Smooth muscle cell (in vitro differentiated cells): ENCODE results near the gene SLC22A16. TPM values are rescaled to one million over a fixed set of nuclear protein-coding genes. Genes with fewer than 3 reads are reported as not detected.
"Not testable (repeated sequence)": the region's sequence is repeated elsewhere in the genome, so short reads cannot be mapped to it uniquely, and the experiment has no call there.

Experiments
- DNase-seq: peaks from one replicate; lab custom pipeline; 2025; ENCODE audit not compliant: unreplicated experiment; lab: John Stamatoyannopoulos, UW
- H2AFZ ChIP-seq: fragments of 200-600 bp; sonication (generic); 2 replicates; pipeline ENCODE4 v1.6.0; 2016; ENCODE audit warnings: antibody characterized with exemption, low read depth, mild to moderate bottlenecking
- H3F3A ChIP-seq: fragments of 200-600 bp; sonication (generic); 2 replicates; pipeline ENCODE4 v1.6.0; 2017; ENCODE audit warnings: antibody characterized with exemption, low read depth
- H3K27ac ChIP-seq: fragments of 200-600 bp; sonication (generic); 2 replicates; pipeline ENCODE4 v1.5.1; 2016; ENCODE audit warnings: low read depth, mild to moderate bottlenecking
- H3K27me3 ChIP-seq: fragments of 200-600 bp; sonication (generic); 2 replicates; pipeline ENCODE4 v1.6.1; 2016; ENCODE audit warnings: low read depth, mild to moderate bottlenecking
- H3K36me3 ChIP-seq: fragments of 200-600 bp; sonication (generic); 2 replicates; pipeline ENCODE4 v1.5.1; 2016; ENCODE audit warnings: low read depth
- H3K4me1 ChIP-seq: fragments of 200-600 bp; sonication (generic); 2 replicates; pipeline ENCODE4 v1.5.1; 2016; ENCODE audit warnings: low read depth
- H3K4me2 ChIP-seq: fragments of 200-600 bp; sonication (generic); 2 replicates; pipeline ENCODE4 v1.6.0; 2016; ENCODE audit warnings: mild to moderate bottlenecking
- H3K4me3 ChIP-seq: fragments of 200-600 bp; sonication (generic); 2 replicates; pipeline ENCODE4 v1.5.1; 2016; ENCODE audit warnings: mild to moderate bottlenecking
- H3K79me2 ChIP-seq: fragments of 200-600 bp; sonication (generic); 2 replicates; pipeline ENCODE4 v1.6.0; 2016; ENCODE audit warnings: low read depth, mild to moderate bottlenecking
- H3K9ac ChIP-seq: fragments of 200-600 bp; sonication (generic); 2 replicates; pipeline ENCODE4 v1.6.0; 2016; ENCODE audit warnings: low read depth
- H3K9me3 ChIP-seq: fragments of 200-600 bp; sonication (generic); replicated peaks from 2 replicates; pipeline ENCODE4 v1.5.1; 2016; ENCODE audit warnings: low read depth
- H4K20me1 ChIP-seq: fragments of 200-600 bp; sonication (generic); 2 replicates; pipeline ENCODE4 v1.6.0; 2016; ENCODE audit warnings: low read depth
- WGBS: methylation state at CpG from one replicate; pipeline ENCODE4 v1.1.7; 2016; ENCODE audit warnings: low lambda C conversion rate; 5-methylcytosine and 5-hydroxymethylcytosine counted together
- polyA plus RNA-seq: library from polyadenylated mRNA; unstranded; fragments of >200 nt; fragmentation: Nextera tagmentation; extraction: Ambion mirVana; gene quantifications from 2 replicates; pipeline ENCODE4 v1.2.1, GENCODE V29; 2016
- total RNA-seq: library from RNA; depleted of rRNA; stranded (reverse); fragments of >200 nt; gene quantifications from 2 replicates; pipeline ENCODE4 v1.2.3, GENCODE V29; 2014
- TF ChIP-seq, protein P1 (sequence below): fragments of 200-600 bp; sonication (generic); IDR thresholded peaks from 2 replicates; pipeline ENCODE4 v1.5.1; 2017; ENCODE audit warnings: borderline replicate concordance, mild to moderate bottlenecking, antibody characterized with exemption; ENCODE audit not compliant: insufficient read depth, poor library complexity, severe bottlenecking

Gene SLC22A16
- total and polyA plus RNA-seq, 2 experiments from 2014 or later = not detected

- Histone ChIP-seq H3K36me3 (no peaks in the 10 kb centered on the region), H3K4me2 (no peak overlapping the region), H4K20me1 (no peaks in the 10 kb centered on the region), H3K9me3 (no peaks in the 10 kb centered on the region), H3K27me3 (no peaks in the 10 kb centered on the region), H3K4me3 (no peak overlapping the region), H3K9ac (no peak overlapping the region), H2AFZ (no peak overlapping the region), H3K4me1 (no peaks in the 10 kb centered on the region), H3F3A (no peaks in the 10 kb centered on the region), H3K27ac (no peak overlapping the region), H3K79me2 (no peaks in the 10 kb centered on the region)
- no peak for DNase-seq
- TF ChIP-seq, protein P1, sequence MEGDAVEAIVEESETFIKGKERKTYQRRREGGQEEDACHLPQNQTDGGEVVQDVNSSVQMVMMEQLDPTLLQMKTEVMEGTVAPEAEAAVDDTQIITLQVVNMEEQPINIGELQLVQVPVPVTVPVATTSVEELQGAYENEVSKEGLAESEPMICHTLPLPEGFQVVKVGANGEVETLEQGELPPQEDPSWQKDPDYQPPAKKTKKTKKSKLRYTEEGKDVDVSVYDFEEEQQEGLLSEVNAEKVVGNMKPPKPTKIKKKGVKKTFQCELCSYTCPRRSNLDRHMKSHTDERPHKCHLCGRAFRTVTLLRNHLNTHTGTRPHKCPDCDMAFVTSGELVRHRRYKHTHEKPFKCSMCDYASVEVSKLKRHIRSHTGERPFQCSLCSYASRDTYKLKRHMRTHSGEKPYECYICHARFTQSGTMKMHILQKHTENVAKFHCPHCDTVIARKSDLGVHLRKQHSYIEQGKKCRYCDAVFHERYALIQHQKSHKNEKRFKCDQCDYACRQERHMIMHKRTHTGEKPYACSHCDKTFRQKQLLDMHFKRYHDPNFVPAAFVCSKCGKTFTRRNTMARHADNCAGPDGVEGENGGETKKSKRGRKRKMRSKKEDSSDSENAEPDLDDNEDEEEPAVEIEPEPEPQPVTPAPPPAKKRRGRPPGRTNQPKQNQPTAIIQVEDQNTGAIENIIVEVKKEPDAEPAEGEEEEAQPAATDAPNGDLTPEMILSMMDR = no peak
- 70% methylated on average over 4 of the region's 4 CpGs for WGBS
Measured at GRCh38 chr6:110514818-110515217, 38.4 kb upstream of the SLC22A16 start.

GRCh38 chr6:110512991-110513390, 36.6 kb upstream of the SLC22A16 start:
- Histone ChIP-seq H2AFZ (no peak overlapping the region), H3K9me3 (no peaks in the 10 kb centered on the region), H4K20me1 (no peaks in the 10 kb centered on the region), H3K27ac (no peak overlapping the region), H3K4me1 (no peaks in the 10 kb centered on the region), H3K4me3 (no peak overlapping the region), H3K4me2 (no peak overlapping the region), H3K27me3 (no peaks in the 10 kb centered on the region), H3K9ac (no peak overlapping the region), H3K36me3 (no peaks in the 10 kb centered on the region), H3K79me2 (no peaks in the 10 kb centered on the region), H3F3A (no peaks in the 10 kb centered on the region)
- TF ChIP-seq, protein P1 = no peak
- DNase-seq = no peak

DNA sequence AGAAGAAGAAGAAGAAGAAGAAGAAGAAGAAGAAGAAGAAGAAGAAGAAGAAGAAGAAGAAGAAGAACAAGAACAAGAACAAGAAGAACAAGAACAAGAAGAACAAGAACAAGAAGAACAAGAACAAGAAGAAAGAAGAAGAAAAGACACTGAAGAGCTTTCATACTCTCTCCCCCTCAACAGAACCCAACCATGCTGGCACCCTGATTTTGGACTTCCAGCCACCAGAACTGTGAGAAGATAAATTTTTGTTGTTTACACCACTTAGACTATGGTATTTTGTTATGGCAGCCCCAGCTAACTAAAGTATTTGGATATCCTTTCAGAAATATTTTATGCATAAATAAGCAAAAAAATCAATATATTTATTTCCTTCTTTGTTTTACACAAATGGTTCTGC, 36.1 kb upstream of the SLC22A16 start:
- H3K79me2 ChIP-seq, H3F3A ChIP-seq, H3K27me3 ChIP-seq, H2AFZ ChIP-seq, DNase-seq, H3K27ac ChIP-seq, H3K4me3 ChIP-seq, H3K4me2 ChIP-seq, H3K4me1 ChIP-seq, H3K9ac ChIP-seq, H3K9me3 ChIP-seq, H4K20me1 ChIP-seq, H3K36me3 ChIP-seq: not testable (repeated sequence)

- no peaks in the 10 kb centered on the region for H3K27me3 ChIP-seq
- H2AFZ ChIP-seq = no peak overlapping the region
- H3K9ac ChIP-seq = no peak overlapping the region
- no peak overlapping the region for H3K4me2 ChIP-seq
- H3K4me1 ChIP-seq = no peaks in the 10 kb centered on the region
- DNase-seq = no peak
- no peaks in the 10 kb centered on the region for H3F3A ChIP-seq
- H3K79me2 ChIP-seq = no peaks in the 10 kb centered on the region
- TF ChIP-seq, protein P1 = no peak
- 74% methylated on average over 1 of the region's 1 CpG for WGBS
- H4K20me1 ChIP-seq = no peaks in the 10 kb centered on the region
- H3K9me3 ChIP-seq = no peaks in the 10 kb centered on the region
- no peak overlapping the region for H3K4me3 ChIP-seq
- no peak overlapping the region for H3K27ac ChIP-seq
- no peaks in the 10 kb centered on the region for H3K36me3 ChIP-seq
Measured at GRCh38 chr6:110511401-110511800, 35.0 kb upstream of the SLC22A16 start.
